ENCODE results near the gene ZNF81.
"Not testable (repeated sequence)": the region's sequence is repeated elsewhere in the genome, so short reads cannot be mapped to it uniquely, and the experiment has no call there.

GRCh38 chrX:47931970-47932369, 95.3 kb downstream of the ZNF81 start:
- TF ChIP-seq ZNF565 (CRISPR knock-in tag; conservative IDR thresholded peaks at IDR 0.05; ENCODE audit: low read depth); PATZ1 (CRISPR knock-in tag; IDR thresholded peaks at IDR 0.05; ENCODE audit: borderline replicate concordance); RARB (CRISPR knock-in tag; IDR thresholded peaks at IDR 0.05); OSR1 (CRISPR knock-in tag; IDR thresholded peaks at IDR 0.05); TCF4 (CRISPR knock-in tag; IDR thresholded peaks at IDR 0.05; ENCODE audit: borderline replicate concordance); TOX (CRISPR knock-in tag; IDR thresholded peaks at IDR 0.05; ENCODE audit: borderline replicate concordance); TSHZ2 (CRISPR knock-in tag; IDR thresholded peaks at IDR 0.05); ISL1 (CRISPR knock-in tag; IDR thresholded peaks at IDR 0.05); CREB5 (CRISPR knock-in tag; IDR thresholded peaks at IDR 0.05; ENCODE audit: low read depth); GLIS3 (CRISPR knock-in tag; IDR thresholded peaks at IDR 0.05): not testable (repeated sequence)
